GM23248 (cell line): ENCODE data around the gene GMPPB. TPM values are rescaled to one million over a fixed set of nuclear protein-coding genes. Genes with fewer than 3 reads are reported as not detected.

Experiments
- DNase-seq: peaks from one replicate; pipeline ENCODE4 v3.0.0-alpha.2; 2015
- H2AFZ ChIP-seq: fragments of 200-600 bp; sonication (generic); 2 replicates; pipeline ENCODE4 v1.6.1; 2016; ENCODE audit warnings: antibody characterized with exemption
- H3F3A ChIP-seq: fragments of 200-600 bp; sonication (generic); 2 replicates; pipeline ENCODE4 v1.6.1; 2016; ENCODE audit warnings: mild to moderate bottlenecking, antibody characterized with exemption, mixed run types; ENCODE audit not compliant: insufficient read depth
- H3K27ac ChIP-seq: fragments of 200-600 bp; sonication (generic); 2 replicates; pipeline ENCODE4 v1.5.1; 2016; ENCODE audit warnings: mild to moderate bottlenecking
- H3K27me3 ChIP-seq: fragments of 200-600 bp; sonication (generic); replicated peaks from 2 replicates; pipeline ENCODE4 v1.6.1; 2016; ENCODE audit warnings: mild to moderate bottlenecking; ENCODE audit not compliant: insufficient read depth
- H3K36me3 ChIP-seq: fragments of 200-600 bp; sonication (generic); 2 replicates; pipeline ENCODE4 v1.6.1; 2016; ENCODE audit warnings: low read depth, mild to moderate bottlenecking
- H3K4me1 ChIP-seq: fragments of 200-600 bp; sonication (generic); 2 replicates; pipeline ENCODE4 v1.6.1; 2016; ENCODE audit warnings: mild to moderate bottlenecking; ENCODE audit not compliant: insufficient read depth
- H3K4me2 ChIP-seq: fragments of 200-600 bp; sonication (generic); one replicate; pipeline ENCODE4 v1.6.1; 2016; ENCODE audit warnings: mild to moderate bottlenecking; ENCODE audit not compliant: unreplicated experiment
- H3K4me3 ChIP-seq: fragments of 200-600 bp; sonication (generic); 2 replicates; pipeline ENCODE4 v1.5.1; 2016; ENCODE audit warnings: mild to moderate bottlenecking
- H3K79me2 ChIP-seq: fragments of 200-600 bp; sonication (generic); 2 replicates; pipeline ENCODE4 v1.6.1; 2016; ENCODE audit warnings: mild to moderate bottlenecking; ENCODE audit not compliant: insufficient read depth
- H3K9ac ChIP-seq: fragments of 200-600 bp; sonication (generic); 2 replicates; pipeline ENCODE4 v1.6.1; 2016; ENCODE audit warnings: mild to moderate bottlenecking
- H3K9me2 ChIP-seq: fragments of 200-600 bp; sonication (generic); 2 replicates; pipeline ENCODE4 v1.6.1; 2016; ENCODE audit warnings: mixed run types, mild to moderate bottlenecking, moderate library complexity; ENCODE audit not compliant: insufficient read depth
- H3K9me3 ChIP-seq: fragments of 200-600 bp; sonication (generic); one replicate; pipeline ENCODE4 v1.6.1; 2017; ENCODE audit warnings: low read depth
- H4K20me1 ChIP-seq: fragments of 200-600 bp; sonication (generic); 2 replicates; pipeline ENCODE4 v1.6.0; 2016; ENCODE audit not compliant: insufficient read depth
- EZH2 ChIP-seq: fragments of 200-600 bp; sonication (generic); IDR thresholded peaks from 2 replicates; pipeline ENCODE4 v1.6.1; 2018; ENCODE audit warnings: antibody characterized with exemption, mild to moderate bottlenecking; ENCODE audit not compliant: insufficient read depth, poor library complexity, severe bottlenecking
- EZH2phosphoT487 ChIP-seq: fragments of 200-600 bp; sonication (generic); IDR thresholded peaks from 2 replicates; pipeline ENCODE4 v1.6.1; 2018; ENCODE audit warnings: antibody characterized with exemption, moderate library complexity, mild to moderate bottlenecking, low read depth; ENCODE audit not compliant: insufficient read depth
- WGBS, 2 experiments: methylation state at CpG; one replicate each; pipeline ENCODE4 v1.1.6; 2015 to 2017; ENCODE audit warnings: low lambda C conversion rate in 2 of 2, low coverage in 1 of 2; ENCODE audit errors: missing lambda C conversion rate in 2 of 2; 5-methylcytosine and 5-hydroxymethylcytosine counted together
- in situ Hi-C: fragments of 300-500 bp; cut with MboI; formaldehyde crosslinking; loops from 2 replicates; pipeline ENCODE4 v1.15.0; 2020
- polyA plus RNA-seq: library from polyadenylated mRNA; unstranded; fragments of >200 nt; fragmentation: Nextera tagmentation; extraction: Ambion mirVana; gene quantifications from 2 replicates; pipeline ENCODE4 v1.2.1, GENCODE V29; 2016
- total RNA-seq: library from RNA; depleted of rRNA; stranded (reverse); fragments of >200 nt; shearing (Covaris generic); gene quantifications from 2 replicates; pipeline ENCODE4 v1.2.3, GENCODE V29; 2014

Gene GMPPB
- total and polyA plus RNA-seq, 2 experiments from 2014 or later: 24.1 to 37.8 TPM

- TF ChIP-seq EZH2: no peak
- TF ChIP-seq EZH2phosphoT487: no peak
- no peak for DNase-seq
- no peaks in the 10 kb centered on the region for H3K36me3 ChIP-seq
- no peaks in the 10 kb centered on the region for H3K27me3 ChIP-seq
- no peak overlapping the region for H3K4me2 ChIP-seq
- no peaks in the 10 kb centered on the region for H4K20me1 ChIP-seq
- no peaks in the 10 kb centered on the region for H3K79me2 ChIP-seq
- no peak overlapping the region for H3K4me3 ChIP-seq
- no peak overlapping the region for H3K27ac ChIP-seq
- 0 out of 2 replicates have a peak, but pooled peaks cover 4% of the 10 kb centered on the region for H3F3A ChIP-seq
- no peak overlapping the region for H3K9ac ChIP-seq
- 86 to 88% methylated on average over 10 to 11 of the region's 11 CpGs for WGBS, 2 experiments
- no peaks in the 10 kb centered on the region for H3K4me1 ChIP-seq
- H3K9me3 ChIP-seq: no peaks in the 10 kb centered on the region
- in situ Hi-C loops: no loop called here
- no peaks in the 10 kb centered on the region for H3K9me2 ChIP-seq
- no peak overlapping the region for H2AFZ ChIP-seq
Observed at GRCh38 chr3:49702672-49703071, 21.1 kb downstream of the GMPPB start.

- in situ Hi-C loops: no loop called here
- 0 out of 2 replicates have a peak, but pooled peaks cover under 1% of the 10 kb centered on the region for H3F3A ChIP-seq
- H4K20me1 ChIP-seq: no peaks in the 10 kb centered on the region
- 92% methylated on average over 16 to 21 of the region's 21 CpGs for whole genome bisulfite sequencing, 2 experiments
- no peaks in the 10 kb centered on the region for H3K27me3 ChIP-seq
- H3K79me2 ChIP-seq: no peaks in the 10 kb centered on the region
- H3K4me2 ChIP-seq: no peak overlapping the region
- H3K27ac ChIP-seq: no peak overlapping the region
- no peak overlapping the region for H3K4me3 ChIP-seq
- no peaks in the 10 kb centered on the region for H3K4me1 ChIP-seq
- no peak overlapping the region for H2AFZ ChIP-seq
- H3K9me2 ChIP-seq: no peaks in the 10 kb centered on the region
- H3K9me3 ChIP-seq: no peaks in the 10 kb centered on the region
- DNase-seq: peak; percentile 39
- no peaks in the 10 kb centered on the region for H3K36me3 ChIP-seq
- H3K9ac ChIP-seq: no peak overlapping the region
- TF ChIP-seq EZH2phosphoT487 (no peak), EZH2 (no peak)
Observed at GRCh38 chr3:49701388-49702077, 22.2 kb downstream of the GMPPB start.

GRCh38 chr3:49700453-49701128 is 23.2 kb downstream of the GMPPB start:
- no peak for DNase-seq

GRCh38 chr3:49700014-49700413 is 23.7 kb downstream of the GMPPB start:
- no peak for DNase-seq
- H3K36me3 ChIP-seq: no peaks in the 10 kb centered on the region
- H3K79me2 ChIP-seq: no peaks in the 10 kb centered on the region
- H4K20me1 ChIP-seq: no peaks in the 10 kb centered on the region
- H3F3A ChIP-seq: no peaks in the 10 kb centered on the region
- H3K9me3 ChIP-seq: no peaks in the 10 kb centered on the region
- TF ChIP-seq EZH2: no peak
- TF ChIP-seq EZH2phosphoT487: no peak
- no peak overlapping the region for H3K27ac ChIP-seq
- H2AFZ ChIP-seq: no peak overlapping the region
- no peak overlapping the region for H3K4me2 ChIP-seq
- 68 to 80% methylated on average over 7 to 8 of the region's 8 CpGs for WGBS, 2 experiments
- no peak overlapping the region for H3K9ac ChIP-seq
- H3K4me3 ChIP-seq: no peak overlapping the region
- H3K4me1 ChIP-seq: no peaks in the 10 kb centered on the region
- in situ Hi-C loops: no loop called here
- no peaks in the 10 kb centered on the region for H3K9me2 ChIP-seq
- no peaks in the 10 kb centered on the region for H3K27me3 ChIP-seq

More at GRCh38 chr3:49700453-49701128, 23.2 kb downstream of the GMPPB start:
- Histone ChIP-seq H2AFZ (no peak overlapping the region), H3K27ac (no peak overlapping the region), H3K9me3 (no peaks in the 10 kb centered on the region), H3K4me3 (no peak overlapping the region), H3K4me1 (no peaks in the 10 kb centered on the region), H3F3A (no peaks in the 10 kb centered on the region), H3K36me3 (no peaks in the 10 kb centered on the region), H3K79me2 (no peaks in the 10 kb centered on the region), H4K20me1 (no peaks in the 10 kb centered on the region), H3K9ac (no peak overlapping the region), H3K4me2 (no peak overlapping the region), H3K27me3 (no peaks in the 10 kb centered on the region), H3K9me2 (no peaks in the 10 kb centered on the region)
- 74 to 75% methylated on average over 13 of the region's 13 CpGs for WGBS, 2 experiments
- in situ Hi-C loops: no loop called here
- no peak for TF ChIP-seq EZH2
- TF ChIP-seq EZH2phosphoT487: no peak
